ENCODE results near the gene PRUNE1.

The PRUNE1 gene

DNA sequence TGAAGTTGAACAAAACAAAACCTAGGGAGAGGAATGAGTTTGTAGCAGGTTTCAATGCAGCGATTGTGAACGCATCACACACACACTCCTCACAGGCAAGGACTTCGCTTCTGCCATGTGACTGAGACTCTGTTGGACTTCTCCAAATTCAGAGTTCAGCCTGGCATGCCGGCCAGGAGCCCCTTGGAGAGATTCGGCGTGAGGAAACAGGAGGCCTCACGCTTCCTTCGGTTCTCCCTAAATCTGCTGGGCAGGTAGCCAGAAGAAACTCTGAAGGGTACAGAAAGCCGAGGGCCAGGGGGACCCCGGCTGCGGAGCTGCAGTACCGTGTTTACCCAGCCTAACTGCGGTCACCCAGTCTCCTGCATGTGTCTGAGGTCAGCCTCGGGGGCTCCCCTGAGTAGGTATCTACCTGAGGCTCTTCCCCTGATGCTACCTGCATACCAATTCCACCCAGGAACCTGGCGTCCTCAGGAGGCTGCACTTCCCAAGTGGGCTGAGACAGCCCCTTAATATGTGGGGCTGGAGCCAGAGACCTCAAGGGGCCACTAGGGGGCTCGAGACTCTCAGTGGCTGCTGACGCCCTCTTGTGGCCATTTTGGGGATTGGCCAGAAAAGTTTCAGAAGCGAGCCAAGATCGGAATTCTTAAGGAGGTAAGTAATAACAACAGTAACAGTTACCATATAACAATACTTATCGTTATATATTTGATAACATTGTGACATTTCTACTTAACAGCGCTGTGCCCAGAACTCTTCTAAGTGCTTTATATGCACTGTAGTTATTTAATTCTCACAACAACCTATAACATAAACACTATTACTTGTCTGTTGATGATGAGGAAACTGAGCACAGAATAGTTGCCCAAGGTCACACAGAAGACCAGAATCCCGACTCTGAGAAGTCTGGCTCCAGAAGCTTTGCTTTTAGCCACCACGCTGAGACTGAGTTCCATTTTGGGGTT, 28.9 kb upstream of the PRUNE1 start:
- TF ChIP-seq, protein P1, sequence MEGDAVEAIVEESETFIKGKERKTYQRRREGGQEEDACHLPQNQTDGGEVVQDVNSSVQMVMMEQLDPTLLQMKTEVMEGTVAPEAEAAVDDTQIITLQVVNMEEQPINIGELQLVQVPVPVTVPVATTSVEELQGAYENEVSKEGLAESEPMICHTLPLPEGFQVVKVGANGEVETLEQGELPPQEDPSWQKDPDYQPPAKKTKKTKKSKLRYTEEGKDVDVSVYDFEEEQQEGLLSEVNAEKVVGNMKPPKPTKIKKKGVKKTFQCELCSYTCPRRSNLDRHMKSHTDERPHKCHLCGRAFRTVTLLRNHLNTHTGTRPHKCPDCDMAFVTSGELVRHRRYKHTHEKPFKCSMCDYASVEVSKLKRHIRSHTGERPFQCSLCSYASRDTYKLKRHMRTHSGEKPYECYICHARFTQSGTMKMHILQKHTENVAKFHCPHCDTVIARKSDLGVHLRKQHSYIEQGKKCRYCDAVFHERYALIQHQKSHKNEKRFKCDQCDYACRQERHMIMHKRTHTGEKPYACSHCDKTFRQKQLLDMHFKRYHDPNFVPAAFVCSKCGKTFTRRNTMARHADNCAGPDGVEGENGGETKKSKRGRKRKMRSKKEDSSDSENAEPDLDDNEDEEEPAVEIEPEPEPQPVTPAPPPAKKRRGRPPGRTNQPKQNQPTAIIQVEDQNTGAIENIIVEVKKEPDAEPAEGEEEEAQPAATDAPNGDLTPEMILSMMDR (IDR thresholded peaks at IDR 0.05; ENCODE audit: control insufficient read depth, extremely low read depth, insufficient read depth): peak; percentile 100
- no peak overlapping the region for H3K4me3 ChIP-seq (ENCODE audit: low read depth, low read length)
- DNase-seq (ENCODE audit: low read depth): peak; percentile 69

- TF ChIP-seq, protein P1 (IDR thresholded peaks at IDR 0.05; ENCODE audit: control insufficient read depth, extremely low read depth, insufficient read depth): no peak
- no peak overlapping the region for H3K4me3 ChIP-seq (ENCODE audit: low read depth, low read length)
- DNase-seq (ENCODE audit: low read depth): no peak
Observed at GRCh38 chr1:150981177-150981804, 27.0 kb upstream of the PRUNE1 start.

GRCh38 chr1:150981805-150982712, 26.2 kb upstream of the PRUNE1 start, which contains the start of gene ANXA9:
Gene ANXA9 (plus strand): TSS chr1:150982292. CDS start chr1:150983106, 814 bp downstream.
- DNase-seq (ENCODE audit: low read depth): no peak
- peak within 1 kb of the TSS; percentile 19 for H3K4me3 ChIP-seq (ENCODE audit: low read depth, low read length)
- TF ChIP-seq, protein P1 (IDR thresholded peaks at IDR 0.05; ENCODE audit: control insufficient read depth, extremely low read depth, insufficient read depth): no peak

DNA sequence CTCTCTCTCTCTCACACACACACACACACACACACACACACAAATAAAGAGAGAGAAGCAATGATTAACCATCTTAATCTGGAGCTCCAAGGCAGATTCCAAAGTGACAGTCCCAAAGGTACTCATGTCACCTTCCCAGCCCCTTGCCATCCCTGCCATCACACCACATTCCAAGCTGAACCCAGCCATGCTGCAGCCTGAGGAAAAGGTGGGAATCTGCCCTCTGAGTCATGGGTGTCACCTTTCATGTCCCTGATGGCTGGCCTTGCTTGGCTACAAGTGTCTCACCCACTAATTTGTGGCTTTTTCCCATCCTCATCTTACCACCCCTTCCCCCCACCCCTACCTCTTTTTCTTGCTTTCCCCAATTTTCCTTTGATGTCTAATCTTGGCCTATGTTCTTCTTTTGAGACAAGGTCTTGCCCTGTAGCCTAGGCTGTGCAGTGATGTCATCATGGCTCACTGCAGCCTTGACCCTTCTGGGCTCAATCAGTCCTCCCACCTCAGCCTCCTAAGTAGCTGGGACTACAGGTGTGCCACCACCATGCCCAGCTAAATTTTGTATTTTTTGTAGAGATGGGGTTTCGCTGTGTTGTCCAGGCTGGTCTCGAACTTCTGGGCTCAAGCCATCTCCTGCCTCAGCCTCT, 22.9 kb upstream of the PRUNE1 start:
- DNase-seq (ENCODE audit: low read depth): no peak
- H3K4me3 ChIP-seq (ENCODE audit: low read depth, low read length): no peak overlapping the region
- TF ChIP-seq, protein P1 (IDR thresholded peaks at IDR 0.05; ENCODE audit: control insufficient read depth, extremely low read depth, insufficient read depth): no peak

DNA sequence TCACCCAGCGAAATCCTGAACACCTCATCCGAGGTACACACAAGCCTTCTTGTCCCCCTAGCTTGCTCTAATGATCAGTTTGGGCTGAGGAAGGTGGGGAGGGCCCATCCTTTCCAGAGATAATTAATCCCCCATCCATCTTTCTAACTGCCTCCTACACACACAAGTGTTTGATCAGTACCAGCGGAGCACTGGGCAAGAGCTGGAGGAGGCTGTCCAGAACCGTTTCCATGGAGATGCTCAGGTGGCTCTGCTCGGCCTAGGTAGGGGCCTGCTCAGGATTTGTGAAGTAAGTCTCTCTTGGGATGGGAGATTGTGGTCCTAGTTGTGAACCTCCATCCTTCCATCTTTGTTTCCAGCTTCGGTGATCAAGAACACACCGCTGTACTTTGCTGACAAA, 20.3 kb upstream of the PRUNE1 start:
- no peak for DNase-seq (ENCODE audit: low read depth)
- TF ChIP-seq, protein P1 (IDR thresholded peaks at IDR 0.05; ENCODE audit: control insufficient read depth, extremely low read depth, insufficient read depth): no peak
- H3K4me3 ChIP-seq (ENCODE audit: low read depth, low read length): no peak overlapping the region

DNA sequence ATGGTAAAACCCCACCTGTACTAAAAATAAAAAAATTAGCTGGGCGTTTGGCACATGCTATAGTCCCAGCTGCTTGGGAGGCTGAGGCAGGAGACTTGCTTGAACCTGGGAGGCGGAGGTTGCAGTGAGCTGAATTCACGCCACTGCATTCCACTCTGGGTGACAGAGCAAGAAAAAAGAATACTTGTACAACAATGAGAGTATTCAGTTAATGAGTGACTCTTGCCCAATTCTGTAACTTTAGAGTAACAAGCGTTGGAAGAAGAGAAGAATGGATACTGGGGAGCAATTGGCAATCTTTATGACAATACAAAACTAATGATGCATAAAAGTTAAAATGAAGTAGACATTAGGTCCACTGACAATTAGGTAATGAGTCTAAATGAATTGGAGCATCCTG, 15.6 kb upstream of the PRUNE1 start:
- TF ChIP-seq, protein P1 (IDR thresholded peaks at IDR 0.05; ENCODE audit: control insufficient read depth, extremely low read depth, insufficient read depth): no peak
- H3K4me3 ChIP-seq (ENCODE audit: low read depth, low read length): no peak overlapping the region
- no peak for DNase-seq (ENCODE audit: low read depth)

All from LNCaP clone FGC (cell line).